ENCODE data around the gene HSPA1A. TPM values are rescaled to one million over a fixed set of nuclear protein-coding genes. Genes with fewer than 3 reads are reported as not detected.

HSPA1A gene
- total and polyA plus RNA-seq, 9 of the 15 experiments (the other 6 are each of a cell fraction or from before 2014, with no cell fraction given): 2.2 to 273 (median 107) TPM

- TF ChIP-seq, protein P1, sequence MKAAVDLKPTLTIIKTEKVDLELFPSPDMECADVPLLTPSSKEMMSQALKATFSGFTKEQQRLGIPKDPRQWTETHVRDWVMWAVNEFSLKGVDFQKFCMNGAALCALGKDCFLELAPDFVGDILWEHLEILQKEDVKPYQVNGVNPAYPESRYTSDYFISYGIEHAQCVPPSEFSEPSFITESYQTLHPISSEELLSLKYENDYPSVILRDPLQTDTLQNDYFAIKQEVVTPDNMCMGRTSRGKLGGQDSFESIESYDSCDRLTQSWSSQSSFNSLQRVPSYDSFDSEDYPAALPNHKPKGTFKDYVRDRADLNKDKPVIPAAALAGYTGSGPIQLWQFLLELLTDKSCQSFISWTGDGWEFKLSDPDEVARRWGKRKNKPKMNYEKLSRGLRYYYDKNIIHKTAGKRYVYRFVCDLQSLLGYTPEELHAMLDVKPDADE (conservative IDR thresholded peaks at IDR 0.05; ENCODE audit: control insufficient read depth, low read depth, low read length): 0 out of 2 replicates have a peak, but pooled peaks have one; percentile 19
- no peak; the same call in 1 of the 2 replicates for TF ChIP-seq ZNF644 (tag; IDR thresholded peaks at IDR 0.05; ENCODE audit: low read depth)
- peak; percentile 80; the same call in 1 of the 2 replicates for TF ChIP-seq ZSCAN32 (CRISPR knock-in tag; IDR thresholded peaks at IDR 0.05)
- TF ChIP-seq, protein P2, sequence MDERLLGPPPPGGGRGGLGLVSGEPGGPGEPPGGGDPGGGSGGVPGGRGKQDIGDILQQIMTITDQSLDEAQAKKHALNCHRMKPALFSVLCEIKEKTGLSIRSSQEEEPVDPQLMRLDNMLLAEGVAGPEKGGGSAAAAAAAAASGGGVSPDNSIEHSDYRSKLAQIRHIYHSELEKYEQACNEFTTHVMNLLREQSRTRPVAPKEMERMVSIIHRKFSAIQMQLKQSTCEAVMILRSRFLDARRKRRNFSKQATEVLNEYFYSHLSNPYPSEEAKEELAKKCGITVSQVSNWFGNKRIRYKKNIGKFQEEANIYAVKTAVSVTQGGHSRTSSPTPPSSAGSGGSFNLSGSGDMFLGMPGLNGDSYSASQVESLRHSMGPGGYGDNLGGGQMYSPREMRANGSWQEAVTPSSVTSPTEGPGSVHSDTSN (CRISPR knock-in tag; IDR thresholded peaks at IDR 0.05; ENCODE audit: low read depth): no peak
- TF ChIP-seq, protein P2 (tag; conservative IDR thresholded peaks at IDR 0.05; ENCODE audit: low read depth): peak; percentile 81
- no peak for TF ChIP-seq ZNF57 (CRISPR knock-in tag; IDR thresholded peaks at IDR 0.05)
- TF ChIP-seq EWSR1 (IDR thresholded peaks at IDR 0.05; ENCODE audit: borderline replicate concordance, low read depth, partially characterized antibody): no peak
- TF ChIP-seq SMARCB1 (IDR thresholded peaks at IDR 0.05; ENCODE audit: insufficient read length, low read depth): no peak
- TF ChIP-seq BCOR (IDR thresholded peaks at IDR 0.05): peak; percentile 84
- no peak for TF ChIP-seq TOE1 (IDR thresholded peaks at IDR 0.05; ENCODE audit: borderline replicate concordance)
- no peak for TF ChIP-seq TOE1 (CRISPR knock-in tag; IDR thresholded peaks at IDR 0.05; ENCODE audit: borderline replicate concordance, low read depth)
- no peak for TF ChIP-seq ZNF699 (CRISPR knock-in tag; IDR thresholded peaks at IDR 0.05; ENCODE audit: insufficient replicate concordance)
- 0 out of 2 replicates have a peak, but pooled peaks have one; percentile 38 for TF ChIP-seq TARDBP (IDR thresholded peaks at IDR 0.05)
- TF ChIP-seq MAZ (CRISPR knock-in tag; conservative IDR thresholded peaks at IDR 0.05 in 1 of 2, IDR thresholded peaks at IDR 0.05 in 1 of 2): peak; percentile 21 to 70; a peak in 2 of 4 replicates
- no peak; the same call in 1 of the 2 replicates for TF ChIP-seq HMGXB4 (CRISPR knock-in tag; IDR thresholded peaks at IDR 0.05)
- TF ChIP-seq, protein P3, sequence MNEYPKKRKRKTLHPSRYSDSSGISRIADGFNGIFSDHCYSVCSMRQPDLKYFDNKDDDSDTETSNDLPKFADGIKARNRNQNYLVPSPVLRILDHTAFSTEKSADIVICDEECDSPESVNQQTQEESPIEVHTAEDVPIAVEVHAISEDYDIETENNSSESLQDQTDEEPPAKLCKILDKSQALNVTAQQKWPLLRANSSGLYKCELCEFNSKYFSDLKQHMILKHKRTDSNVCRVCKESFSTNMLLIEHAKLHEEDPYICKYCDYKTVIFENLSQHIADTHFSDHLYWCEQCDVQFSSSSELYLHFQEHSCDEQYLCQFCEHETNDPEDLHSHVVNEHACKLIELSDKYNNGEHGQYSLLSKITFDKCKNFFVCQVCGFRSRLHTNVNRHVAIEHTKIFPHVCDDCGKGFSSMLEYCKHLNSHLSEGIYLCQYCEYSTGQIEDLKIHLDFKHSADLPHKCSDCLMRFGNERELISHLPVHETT (CRISPR knock-in tag; conservative IDR thresholded peaks at IDR 0.05 in 1 of 2, IDR thresholded peaks at IDR 0.05 in 1 of 2): peak in 1 of 2 experiments; percentile 38; a peak in 1 of 4 replicates
- no peak for TF ChIP-seq RBM39 (optimal IDR thresholded peaks at IDR 0.05; ENCODE audit: low read depth, low read length)
- no peak for TF ChIP-seq RBM17 (IDR thresholded peaks at IDR 0.05; ENCODE audit: borderline replicate concordance, low read depth, low read length)
These were observed 16.2 kb downstream of the HSPA1A start (continued) for GRCh38 chr6:31831350-31832215.
